Measurements from ENCODE around the gene CACNA1E. TPM values are rescaled to one million over a fixed set of nuclear protein-coding genes. Genes with fewer than 3 reads are reported as not detected.

Gene CACNA1E
- total RNA-seq, 1 donor from 2014 or later, result 0.88 TPM

GRCh38 chr1:181453541-181454201, 29.6 kb upstream of the CACNA1E start:
- Histone ChIP-seq H3K4me3 (no peak overlapping the region), H3K4me1 (no peaks in the 10 kb centered on the region), H3K9me3 (replicated peaks) (peaks cover 12% of the 10 kb centered on the region), H3K36me3 (no peaks in the 10 kb centered on the region), H3K27me3 (ENCODE audit: low read depth) (peaks cover 28% of the 10 kb centered on the region), H3K27ac (replicated peaks) (no peak overlapping the region)
- no peak for DNase-seq
- intact Hi-C loops (cut with micrococcal nuclease), result no loop called here
- TF ChIP-seq, protein P1, sequence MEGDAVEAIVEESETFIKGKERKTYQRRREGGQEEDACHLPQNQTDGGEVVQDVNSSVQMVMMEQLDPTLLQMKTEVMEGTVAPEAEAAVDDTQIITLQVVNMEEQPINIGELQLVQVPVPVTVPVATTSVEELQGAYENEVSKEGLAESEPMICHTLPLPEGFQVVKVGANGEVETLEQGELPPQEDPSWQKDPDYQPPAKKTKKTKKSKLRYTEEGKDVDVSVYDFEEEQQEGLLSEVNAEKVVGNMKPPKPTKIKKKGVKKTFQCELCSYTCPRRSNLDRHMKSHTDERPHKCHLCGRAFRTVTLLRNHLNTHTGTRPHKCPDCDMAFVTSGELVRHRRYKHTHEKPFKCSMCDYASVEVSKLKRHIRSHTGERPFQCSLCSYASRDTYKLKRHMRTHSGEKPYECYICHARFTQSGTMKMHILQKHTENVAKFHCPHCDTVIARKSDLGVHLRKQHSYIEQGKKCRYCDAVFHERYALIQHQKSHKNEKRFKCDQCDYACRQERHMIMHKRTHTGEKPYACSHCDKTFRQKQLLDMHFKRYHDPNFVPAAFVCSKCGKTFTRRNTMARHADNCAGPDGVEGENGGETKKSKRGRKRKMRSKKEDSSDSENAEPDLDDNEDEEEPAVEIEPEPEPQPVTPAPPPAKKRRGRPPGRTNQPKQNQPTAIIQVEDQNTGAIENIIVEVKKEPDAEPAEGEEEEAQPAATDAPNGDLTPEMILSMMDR (IDR thresholded peaks at IDR 0.05; ENCODE audit: borderline replicate concordance), result no peak

- peaks cover 34% of the 10 kb centered on the region for H3K27me3 ChIP-seq (ENCODE audit: low read depth)
- no peak overlapping the region for H3K27ac ChIP-seq (replicated peaks)
- no peaks in the 10 kb centered on the region for H3K4me1 ChIP-seq
- H3K36me3 ChIP-seq, result no peaks in the 10 kb centered on the region
- TF ChIP-seq, protein P1 (IDR thresholded peaks at IDR 0.05; ENCODE audit: borderline replicate concordance), result no peak
- intact Hi-C loops (cut with micrococcal nuclease), result no loop called here
- no peak for DNase-seq
- H3K9me3 ChIP-seq (replicated peaks), result peaks cover 12% of the 10 kb centered on the region
- no peak overlapping the region for H3K4me3 ChIP-seq
Observed at GRCh38 chr1:181456551-181456950, 26.8 kb upstream of the CACNA1E start.

GRCh38 chr1:181458419-181458818, 24.9 kb upstream of the CACNA1E start:
- H3K27me3 ChIP-seq (ENCODE audit: low read depth), result peaks cover 34% of the 10 kb centered on the region
- no peaks in the 10 kb centered on the region for H3K4me1 ChIP-seq
- H3K27ac ChIP-seq (replicated peaks), result no peak overlapping the region
- H3K9me3 ChIP-seq (replicated peaks), result peaks cover 12% of the 10 kb centered on the region
- TF ChIP-seq, protein P1 (IDR thresholded peaks at IDR 0.05; ENCODE audit: borderline replicate concordance), result no peak
- no peaks in the 10 kb centered on the region for H3K36me3 ChIP-seq
- intact Hi-C loops (cut with micrococcal nuclease), result no loop called here
- H3K4me3 ChIP-seq, result no peak overlapping the region
- DNase-seq, result no peak

- H3K27ac ChIP-seq (replicated peaks), result no peak overlapping the region
- H3K27me3 ChIP-seq (ENCODE audit: low read depth), result peaks cover 36% of the 10 kb centered on the region
- no peaks in the 10 kb centered on the region for H3K36me3 ChIP-seq
- H3K4me1 ChIP-seq, result no peaks in the 10 kb centered on the region
- TF ChIP-seq, protein P1 (IDR thresholded peaks at IDR 0.05; ENCODE audit: borderline replicate concordance), result no peak
- peaks cover 12% of the 10 kb centered on the region for H3K9me3 ChIP-seq (replicated peaks)
- no peak overlapping the region for H3K4me3 ChIP-seq
- intact Hi-C loops (cut with micrococcal nuclease), result no loop called here
- DNase-seq, result no peak
Observed at GRCh38 chr1:181459067-181459466, 24.2 kb upstream of the CACNA1E start.

- H3K27me3 ChIP-seq (ENCODE audit: low read depth), result peaks cover 98% of the 10 kb centered on the region
- no peak overlapping the region for H3K4me3 ChIP-seq
- no peak overlapping the region for H3K27ac ChIP-seq (replicated peaks)
- intact Hi-C loops (cut with micrococcal nuclease), result no loop called here
- H3K4me1 ChIP-seq, result no peaks in the 10 kb centered on the region
- TF ChIP-seq, protein P1 (IDR thresholded peaks at IDR 0.05; ENCODE audit: borderline replicate concordance), result no peak
- DNase-seq, result no peak
- H3K36me3 ChIP-seq, result no peaks in the 10 kb centered on the region
- H3K9me3 ChIP-seq (replicated peaks), result peaks cover 5% of the 10 kb centered on the region
Observed at GRCh38 chr1:181469829-181470228, 13.5 kb upstream of the CACNA1E start.
